GM12878 (cell line): ENCODE data around the gene ADAMTS17.

Source experiments
- ESRRA ChIP-seq: IDR thresholded peaks from 2 replicates; pipeline ENCODE4 v1.6.1; 2012; ENCODE audit warnings: mild to moderate bottlenecking, low read length, improper control_type of control experiment
- NBN ChIP-seq: fragments of 450-650 bp; IDR thresholded peaks from 2 replicates; pipeline ENCODE4 v1.6.1; 2016
- POLR2AphosphoS5 ChIP-seq: IDR thresholded peaks from 2 replicates; pipeline ENCODE4 v1.6.1; 2011; ENCODE audit warnings: mild to moderate bottlenecking, low read length, inconsistent platforms
- RB1 ChIP-seq: fragments of 450-650 bp; formaldehyde crosslinking; IDR thresholded peaks from 2 replicates; pipeline ENCODE4 v1.6.1; 2017; ENCODE audit warnings: mild to moderate bottlenecking, borderline replicate concordance
- SUPT20H ChIP-seq: IDR thresholded peaks from 2 replicates; pipeline ENCODE4 v1.6.1; 2011; ENCODE audit warnings: low read depth, mild to moderate bottlenecking, low read length, moderate library complexity, borderline replicate concordance; ENCODE audit not compliant: control insufficient read depth
- TF ChIP-seq, protein P1 (sequence below): fragments of 450-650 bp; formaldehyde crosslinking; IDR thresholded peaks from 2 replicates; pipeline ENCODE4 v1.5.0; 2022; ENCODE audit warnings: mild to moderate bottlenecking, missing genetic modification characterization

DNA sequence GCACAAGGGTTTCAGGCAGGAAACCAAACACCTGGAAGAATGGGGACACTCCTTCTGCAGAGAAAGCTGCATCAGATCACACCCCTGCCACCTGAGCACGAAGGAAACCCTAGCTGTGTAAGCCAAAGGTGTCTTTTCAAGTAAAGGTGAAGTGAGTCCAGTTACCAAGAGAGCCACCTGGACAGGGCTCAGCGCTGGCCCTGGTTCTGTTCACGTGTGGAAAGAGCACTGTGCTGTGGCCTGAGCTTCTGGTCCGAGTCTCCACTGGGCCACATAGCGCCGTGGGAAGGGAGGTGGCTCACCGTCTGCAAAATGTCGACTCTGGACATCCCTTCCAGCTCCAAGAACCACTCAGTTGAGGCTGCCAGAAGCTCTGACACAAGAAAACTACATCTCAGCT, 151.1 kb downstream of the ADAMTS17 start:
- TF ChIP-seq POLR2AphosphoS5: no peak
- no peak for TF ChIP-seq ESRRA
- TF ChIP-seq RB1: no peak
- no peak for TF ChIP-seq SUPT20H
- no peak for TF ChIP-seq NBN
- TF ChIP-seq, protein P1, sequence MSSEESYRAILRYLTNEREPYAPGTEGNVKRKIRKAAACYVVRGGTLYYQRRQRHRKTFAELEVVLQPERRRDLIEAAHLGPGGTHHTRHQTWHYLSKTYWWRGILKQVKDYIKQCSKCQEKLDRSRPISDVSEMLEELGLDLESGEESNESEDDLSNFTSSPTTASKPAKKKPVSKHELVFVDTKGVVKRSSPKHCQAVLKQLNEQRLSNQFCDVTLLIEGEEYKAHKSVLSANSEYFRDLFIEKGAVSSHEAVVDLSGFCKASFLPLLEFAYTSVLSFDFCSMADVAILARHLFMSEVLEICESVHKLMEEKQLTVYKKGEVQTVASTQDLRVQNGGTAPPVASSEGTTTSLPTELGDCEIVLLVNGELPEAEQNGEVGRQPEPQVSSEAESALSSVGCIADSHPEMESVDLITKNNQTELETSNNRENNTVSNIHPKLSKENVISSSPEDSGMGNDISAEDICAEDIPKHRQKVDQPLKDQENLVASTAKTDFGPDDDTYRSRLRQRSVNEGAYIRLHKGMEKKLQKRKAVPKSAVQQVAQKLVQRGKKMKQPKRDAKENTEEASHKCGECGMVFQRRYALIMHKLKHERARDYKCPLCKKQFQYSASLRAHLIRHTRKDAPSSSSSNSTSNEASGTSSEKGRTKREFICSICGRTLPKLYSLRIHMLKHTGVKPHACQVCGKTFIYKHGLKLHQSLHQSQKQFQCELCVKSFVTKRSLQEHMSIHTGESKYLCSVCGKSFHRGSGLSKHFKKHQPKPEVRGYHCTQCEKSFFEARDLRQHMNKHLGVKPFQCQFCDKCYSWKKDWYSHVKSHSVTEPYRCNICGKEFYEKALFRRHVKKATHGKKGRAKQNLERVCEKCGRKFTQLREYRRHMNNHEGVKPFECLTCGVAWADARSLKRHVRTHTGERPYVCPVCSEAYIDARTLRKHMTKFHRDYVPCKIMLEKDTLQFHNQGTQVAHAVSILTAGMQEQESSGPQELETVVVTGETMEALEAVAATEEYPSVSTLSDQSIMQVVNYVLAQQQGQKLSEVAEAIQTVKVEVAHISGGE (CRISPR knock-in tag): no peak
